ENCODE measurements around the gene ZNRF3.

ZNRF3 gene

DNA sequence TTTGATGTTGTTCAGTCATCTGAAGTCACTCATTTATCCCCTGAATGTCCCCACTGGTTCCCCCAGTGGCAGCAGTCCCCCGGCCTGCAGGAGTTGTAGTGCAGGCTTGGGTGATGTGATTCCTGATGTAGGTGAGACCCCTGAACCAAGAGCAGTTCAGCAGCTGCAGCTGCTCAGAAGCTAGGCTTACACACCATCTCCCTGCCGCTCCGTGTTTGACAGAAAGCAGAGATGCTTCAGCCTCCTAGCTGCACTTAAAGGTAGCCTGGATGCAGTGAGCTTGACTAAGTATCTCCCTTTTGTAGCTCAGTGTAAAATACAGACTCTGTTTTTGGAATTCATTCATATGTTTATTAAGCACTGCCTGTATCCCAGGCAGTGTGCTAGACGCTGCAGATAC lies 130.9 kb downstream of the ZNRF3 start:
- no peaks in the 10 kb centered on the region for H3K27me3 ChIP-seq (ENCODE audit: control insufficient read depth in 1 of 2, insufficient read depth in 2 of 2, low read length in 2 of 2)
- no peak overlapping the region for H3K27ac ChIP-seq (ENCODE audit: low read depth, low read length)
- no peak overlapping the region for H3K9ac ChIP-seq (ENCODE audit: low read depth in 1 of 2, low read length in 2 of 2)
- peaks cover 37% of the 10 kb centered on the region in 2 donors for H3K4me1 ChIP-seq (ENCODE audit: control insufficient read depth in 1 of 2, insufficient read depth in 2 of 2, low read length in 2 of 2)
- H3K36me3 ChIP-seq (ENCODE audit: control insufficient read depth in 1 of 2, insufficient read depth in 2 of 2, low read length in 2 of 2): no peaks in the 10 kb centered on the region
- peaks cover 0 to 2% of the 10 kb centered on the region in 2 donors for H3K9me3 ChIP-seq (ENCODE audit: control insufficient read depth in 1 of 2, low read length in 2 of 2)
- H3K4me3 ChIP-seq (ENCODE audit: low read depth in 1 of 2, low read length in 2 of 2): no peak overlapping the region

DNA sequence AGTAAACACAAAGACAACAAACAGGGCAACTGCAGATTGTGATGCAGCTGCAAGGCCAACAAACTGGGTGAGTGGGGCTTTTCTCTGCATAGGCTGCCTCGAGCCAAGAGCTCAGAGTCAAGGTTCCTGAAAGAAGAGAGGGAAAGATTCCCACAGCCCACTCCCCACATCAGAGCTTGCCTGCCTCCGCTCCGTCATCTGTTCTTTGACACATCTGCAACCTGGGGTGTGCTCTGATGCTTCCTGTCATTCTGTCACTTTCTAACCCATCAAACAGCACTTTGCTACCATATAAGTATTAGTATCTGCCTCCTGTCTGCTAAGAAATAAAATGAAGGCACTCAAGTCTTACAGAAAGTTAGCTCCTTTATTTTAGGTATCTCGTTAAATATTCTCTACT lies 131.4 kb downstream of the ZNRF3 start:
- H3K27ac ChIP-seq (ENCODE audit: low read depth, low read length): no peak overlapping the region
- H3K9ac ChIP-seq (ENCODE audit: low read depth in 1 of 2, low read length in 2 of 2): no peak overlapping the region
- no peaks in the 10 kb centered on the region for H3K27me3 ChIP-seq (ENCODE audit: control insufficient read depth in 1 of 2, insufficient read depth in 2 of 2, low read length in 2 of 2)

DNA sequence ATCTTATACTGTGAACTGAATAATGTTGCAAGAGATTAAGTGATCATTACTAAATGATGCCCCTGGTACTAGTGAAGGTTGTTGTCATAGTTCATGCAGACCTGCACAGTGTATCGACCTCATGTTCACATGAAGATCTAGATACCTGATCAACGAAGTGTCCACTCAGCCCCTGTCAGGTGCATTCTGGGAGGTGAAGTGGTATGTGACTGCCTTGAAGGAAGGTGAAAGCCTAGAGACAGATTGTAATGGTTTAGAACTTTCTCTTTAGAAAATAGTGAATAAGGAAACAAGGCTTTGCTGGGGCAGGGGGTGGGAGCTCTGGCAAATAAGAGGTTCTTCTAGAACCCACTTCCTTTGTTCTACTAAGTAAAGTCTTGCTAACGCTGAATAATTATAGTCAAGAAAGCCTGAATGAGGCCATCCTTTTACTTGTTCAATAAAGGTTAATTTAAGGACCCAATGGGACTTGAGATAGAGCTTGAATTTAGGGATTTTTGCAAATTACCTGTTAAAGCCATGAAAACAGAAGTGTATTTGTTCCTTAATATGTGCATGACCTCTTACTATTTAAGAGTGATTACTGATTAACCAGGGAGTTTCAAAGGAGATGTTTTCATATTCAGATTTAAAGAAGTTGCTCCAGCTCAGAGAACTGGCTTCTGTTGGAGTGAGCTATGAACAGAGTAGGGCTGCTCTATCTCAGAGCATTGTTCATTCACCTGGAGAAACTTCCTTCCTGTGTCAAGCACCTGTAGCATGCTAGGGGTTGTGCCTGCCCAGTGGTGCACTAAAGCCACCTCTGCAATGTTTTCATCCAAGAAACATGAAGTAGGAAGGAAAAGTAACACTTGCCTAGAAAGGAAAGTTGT lies 132.9 kb downstream of the ZNRF3 start:
- Histone ChIP-seq H3K36me3 (ENCODE audit: control insufficient read depth in 1 of 2, insufficient read depth in 2 of 2, low read length in 2 of 2) (no peaks in the 10 kb centered on the region), H3K4me3 (ENCODE audit: low read depth in 1 of 2, low read length in 2 of 2) (no peak overlapping the region), H3K27ac (ENCODE audit: low read depth, low read length) (no peak overlapping the region), H3K27me3 (ENCODE audit: control insufficient read depth in 1 of 2, insufficient read depth in 2 of 2, low read length in 2 of 2) (no peaks in the 10 kb centered on the region), H3K4me1 (ENCODE audit: control insufficient read depth in 1 of 2, insufficient read depth in 2 of 2, low read length in 2 of 2) (peaks cover 32% of the 10 kb centered on the region in 2 donors), H3K9ac (ENCODE audit: low read depth in 1 of 2, low read length in 2 of 2) (no peak overlapping the region), H3K9me3 (ENCODE audit: control insufficient read depth in 1 of 2, low read length in 2 of 2) (peaks cover 0 to 2% of the 10 kb centered on the region in 2 donors)

More for the DNA sequence above, 131.4 kb downstream of the ZNRF3 start:
- H3K4me1 ChIP-seq (ENCODE audit: control insufficient read depth in 1 of 2, insufficient read depth in 2 of 2, low read length in 2 of 2): peaks cover 37% of the 10 kb centered on the region in 2 donors
- no peaks in the 10 kb centered on the region for H3K36me3 ChIP-seq (ENCODE audit: control insufficient read depth in 1 of 2, insufficient read depth in 2 of 2, low read length in 2 of 2)
- H3K4me3 ChIP-seq (ENCODE audit: low read depth in 1 of 2, low read length in 2 of 2): no peak overlapping the region
- H3K9me3 ChIP-seq (ENCODE audit: control insufficient read depth in 1 of 2, low read length in 2 of 2): peaks cover 0 to 2% of the 10 kb centered on the region in 2 donors

DNA sequence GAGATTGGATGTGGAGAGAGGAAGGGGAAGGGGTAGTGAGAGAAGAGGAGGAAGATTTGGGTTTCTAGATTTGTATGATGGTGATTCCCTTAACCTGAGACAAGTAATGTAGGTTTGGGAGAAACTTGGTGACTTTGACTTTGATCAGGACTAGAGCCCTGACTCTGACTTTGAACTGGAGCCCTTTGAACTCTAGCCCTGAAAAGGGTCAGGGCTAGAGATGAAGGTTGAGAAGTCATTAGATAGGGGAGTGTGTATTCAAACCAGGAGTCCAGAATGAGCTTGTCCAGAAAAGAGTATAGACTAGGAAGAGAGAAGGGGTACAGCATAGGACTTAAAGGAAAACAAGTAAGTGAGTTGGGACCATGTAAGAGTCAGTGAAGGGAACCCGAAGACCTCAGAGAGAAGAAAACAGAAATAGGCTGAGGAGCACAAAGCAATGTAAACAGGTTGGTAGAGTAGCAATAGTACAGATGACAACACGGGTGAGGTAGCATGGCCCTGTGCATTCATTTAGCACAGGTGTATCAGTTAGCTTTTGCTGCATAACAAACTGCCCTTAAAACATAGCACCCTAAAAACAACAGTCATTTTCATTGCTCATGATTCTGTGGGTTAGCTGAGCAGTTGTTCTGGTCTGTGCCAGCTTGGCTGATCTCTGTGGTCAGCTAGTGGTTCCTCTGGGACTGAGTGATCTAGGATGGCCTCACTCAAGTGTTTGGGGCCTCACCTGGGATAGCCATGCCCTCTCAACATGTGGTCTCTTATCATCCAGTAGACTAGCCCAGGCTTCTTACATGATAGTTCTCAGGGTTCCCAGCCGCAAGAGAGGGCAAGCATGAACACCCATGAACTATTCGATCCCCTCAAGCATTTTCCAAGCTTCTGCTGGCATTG lies 135.2 kb downstream of the ZNRF3 start:
- no peaks in the 10 kb centered on the region for H3K27me3 ChIP-seq (ENCODE audit: control insufficient read depth in 1 of 2, insufficient read depth in 2 of 2, low read length in 2 of 2)
- no peaks in the 10 kb centered on the region for H3K36me3 ChIP-seq (ENCODE audit: control insufficient read depth in 1 of 2, insufficient read depth in 2 of 2, low read length in 2 of 2)
- no peak overlapping the region for H3K9ac ChIP-seq (ENCODE audit: low read depth in 1 of 2, low read length in 2 of 2)
- H3K27ac ChIP-seq (ENCODE audit: low read depth, low read length): no peak overlapping the region
- H3K9me3 ChIP-seq (ENCODE audit: control insufficient read depth in 1 of 2, low read length in 2 of 2): peaks cover 0 to 2% of the 10 kb centered on the region in 2 donors
- H3K4me3 ChIP-seq (ENCODE audit: low read depth in 1 of 2, low read length in 2 of 2): no peak overlapping the region
- peaks cover 28 to 32% of the 10 kb centered on the region in 2 donors for H3K4me1 ChIP-seq (ENCODE audit: control insufficient read depth in 1 of 2, insufficient read depth in 2 of 2, low read length in 2 of 2)

DNA sequence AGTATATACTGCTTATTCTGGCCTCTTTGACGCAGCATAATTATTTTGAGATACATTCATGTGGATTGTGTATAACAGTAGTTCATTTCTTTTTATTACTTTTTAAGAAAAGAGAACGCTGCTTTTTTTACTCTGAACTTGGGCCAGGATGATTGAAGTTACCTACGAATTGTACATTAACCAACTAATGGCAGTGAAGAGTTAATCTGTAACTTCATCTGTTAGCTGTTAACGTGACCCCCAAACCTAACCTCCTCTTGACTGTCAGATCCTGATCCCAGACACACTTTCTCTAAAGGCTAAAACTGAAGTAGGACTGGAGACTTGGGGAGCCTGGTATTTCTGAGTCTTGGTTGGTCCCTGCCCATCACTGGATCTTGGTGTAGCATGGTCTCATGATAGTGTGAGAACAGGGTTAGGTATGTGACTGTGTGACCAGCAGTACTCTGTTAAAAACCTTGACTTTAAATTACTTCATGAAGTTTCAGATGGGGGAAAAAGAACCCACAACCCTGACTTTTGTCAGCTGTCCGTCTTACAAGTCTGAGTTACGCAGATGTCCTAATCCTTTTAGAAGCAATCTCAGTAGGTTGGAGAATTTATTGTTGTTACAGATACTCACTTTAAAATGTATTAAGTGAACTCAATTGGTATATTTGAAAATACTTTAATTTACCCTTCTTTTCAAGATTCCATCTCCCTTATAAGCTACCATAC lies 138.9 kb downstream of the ZNRF3 start:
- H3K27me3 ChIP-seq (ENCODE audit: control insufficient read depth in 1 of 2, insufficient read depth in 2 of 2, low read length in 2 of 2): no peaks in the 10 kb centered on the region
- no peak overlapping the region for H3K27ac ChIP-seq (ENCODE audit: low read depth, low read length)
- no peaks in the 10 kb centered on the region for H3K36me3 ChIP-seq (ENCODE audit: control insufficient read depth in 1 of 2, insufficient read depth in 2 of 2, low read length in 2 of 2)
- peak overlapping the region in 1 of 2 donors; percentile 4 for H3K4me3 ChIP-seq (ENCODE audit: low read depth in 1 of 2, low read length in 2 of 2)
- no peak overlapping the region for H3K9ac ChIP-seq (ENCODE audit: low read depth in 1 of 2, low read length in 2 of 2)
- H3K4me1 ChIP-seq (ENCODE audit: control insufficient read depth in 1 of 2, insufficient read depth in 2 of 2, low read length in 2 of 2): peaks cover 24 to 28% of the 10 kb centered on the region in 2 donors
- H3K9me3 ChIP-seq (ENCODE audit: control insufficient read depth in 1 of 2, low read length in 2 of 2): peaks cover 0 to 2% of the 10 kb centered on the region in 2 donors

DNA sequence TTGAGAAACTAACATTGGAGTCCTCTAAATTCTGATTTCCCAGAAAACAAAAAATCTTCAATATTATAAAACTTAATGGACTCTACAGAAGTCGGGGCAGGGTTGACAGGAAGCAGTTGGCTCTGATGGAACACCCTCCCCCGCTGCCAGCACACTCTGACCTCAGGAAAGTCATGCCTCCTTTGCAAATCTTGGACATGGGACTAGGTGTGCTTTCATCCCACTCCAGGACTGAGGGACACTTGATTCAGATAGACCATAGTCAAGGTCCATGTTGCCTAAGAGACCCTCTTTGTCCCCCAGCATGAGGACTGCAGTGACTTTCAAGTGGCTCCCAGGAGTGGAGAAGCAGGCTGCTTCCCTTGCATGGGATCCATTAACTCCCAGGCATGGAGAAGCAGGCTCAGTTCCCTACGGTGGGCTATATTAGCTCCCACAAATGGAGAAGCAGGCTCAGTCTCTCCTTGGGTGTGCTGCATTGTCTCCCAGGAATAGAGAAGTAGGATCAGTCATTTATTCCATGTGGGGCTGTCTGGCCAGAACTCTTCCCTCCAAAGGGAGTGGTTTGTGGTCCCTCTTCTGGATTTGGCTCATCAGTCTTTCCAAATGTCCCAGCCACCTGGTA lies 139.9 kb downstream of the ZNRF3 start:
- H3K4me3 ChIP-seq (ENCODE audit: low read depth in 1 of 2, low read length in 2 of 2): no peak overlapping the region
- H3K36me3 ChIP-seq (ENCODE audit: control insufficient read depth in 1 of 2, insufficient read depth in 2 of 2, low read length in 2 of 2): no peaks in the 10 kb centered on the region
- H3K27ac ChIP-seq (ENCODE audit: low read depth, low read length): no peak overlapping the region
- no peaks in the 10 kb centered on the region for H3K27me3 ChIP-seq (ENCODE audit: control insufficient read depth in 1 of 2, insufficient read depth in 2 of 2, low read length in 2 of 2)
- no peak overlapping the region for H3K9ac ChIP-seq (ENCODE audit: low read depth in 1 of 2, low read length in 2 of 2)
- peaks cover 0 to 2% of the 10 kb centered on the region in 2 donors for H3K9me3 ChIP-seq (ENCODE audit: control insufficient read depth in 1 of 2, low read length in 2 of 2)
- peaks cover 24 to 27% of the 10 kb centered on the region in 2 donors for H3K4me1 ChIP-seq (ENCODE audit: control insufficient read depth in 1 of 2, insufficient read depth in 2 of 2, low read length in 2 of 2)

DNA sequence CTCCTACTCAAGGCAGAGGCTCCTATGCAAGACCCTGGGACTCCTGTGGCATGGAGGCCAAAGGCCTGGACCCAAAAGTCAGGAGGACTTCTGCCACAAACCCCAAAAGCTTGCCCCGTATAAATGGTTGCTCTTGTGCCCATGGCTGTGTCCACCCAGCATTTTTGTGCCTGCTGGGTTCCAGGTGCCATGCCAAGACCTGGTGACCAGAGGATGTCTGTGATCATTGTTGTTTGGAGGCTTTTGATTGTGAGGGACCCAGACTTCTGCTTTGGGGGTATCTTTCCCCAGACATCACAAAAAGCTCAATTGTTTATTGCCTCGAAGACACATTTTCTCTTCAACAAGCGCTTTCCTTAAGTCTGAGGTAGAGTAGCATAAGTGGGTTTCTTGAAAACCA lies 143.2 kb downstream of the ZNRF3 start:
- Histone ChIP-seq H3K4me3 (ENCODE audit: low read depth in 1 of 2, low read length in 2 of 2) (no peak overlapping the region), H3K36me3 (ENCODE audit: control insufficient read depth in 1 of 2, insufficient read depth in 2 of 2, low read length in 2 of 2) (no peaks in the 10 kb centered on the region), H3K4me1 (ENCODE audit: control insufficient read depth in 1 of 2, insufficient read depth in 2 of 2, low read length in 2 of 2) (peaks cover 48 to 51% of the 10 kb centered on the region in 2 donors), H3K9ac (ENCODE audit: low read depth in 1 of 2, low read length in 2 of 2) (no peak overlapping the region), H3K27me3 (ENCODE audit: control insufficient read depth in 1 of 2, insufficient read depth in 2 of 2, low read length in 2 of 2) (no peaks in the 10 kb centered on the region), H3K9me3 (ENCODE audit: control insufficient read depth in 1 of 2, low read length in 2 of 2) (no peaks in the 10 kb centered on the region), H3K27ac (ENCODE audit: low read depth, low read length) (no peak overlapping the region)

DNA sequence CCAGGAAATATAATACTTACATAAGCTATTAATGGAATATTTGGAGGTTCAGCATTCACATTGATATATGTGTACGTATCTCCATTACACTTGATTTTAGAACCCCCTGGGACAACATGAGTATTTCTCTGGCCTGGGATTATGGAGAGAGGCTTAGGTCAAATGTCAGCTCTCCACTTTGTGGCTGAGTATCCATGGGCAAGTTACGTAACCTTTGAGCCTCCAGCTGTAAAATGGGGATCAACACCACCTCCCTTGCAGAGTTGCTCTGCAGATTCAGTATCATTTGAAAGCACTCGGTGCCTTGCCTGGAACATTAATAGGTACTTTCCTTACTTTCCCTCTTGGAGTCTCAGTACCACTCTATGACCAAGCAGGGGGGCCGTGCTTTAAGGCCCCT lies 145.1 kb downstream of the ZNRF3 start:
- H3K9me3 ChIP-seq (ENCODE audit: control insufficient read depth in 1 of 2, low read length in 2 of 2): no peaks in the 10 kb centered on the region
- peaks cover 42% of the 10 kb centered on the region in 2 donors for H3K4me1 ChIP-seq (ENCODE audit: control insufficient read depth in 1 of 2, insufficient read depth in 2 of 2, low read length in 2 of 2)
- H3K4me3 ChIP-seq (ENCODE audit: low read depth in 1 of 2, low read length in 2 of 2): no peak overlapping the region
- H3K9ac ChIP-seq (ENCODE audit: low read depth in 1 of 2, low read length in 2 of 2): no peak overlapping the region
- H3K27me3 ChIP-seq (ENCODE audit: control insufficient read depth in 1 of 2, insufficient read depth in 2 of 2, low read length in 2 of 2): no peaks in the 10 kb centered on the region
- H3K27ac ChIP-seq (ENCODE audit: low read depth, low read length): no peak overlapping the region
- H3K36me3 ChIP-seq (ENCODE audit: control insufficient read depth in 1 of 2, insufficient read depth in 2 of 2, low read length in 2 of 2): no peaks in the 10 kb centered on the region

DNA sequence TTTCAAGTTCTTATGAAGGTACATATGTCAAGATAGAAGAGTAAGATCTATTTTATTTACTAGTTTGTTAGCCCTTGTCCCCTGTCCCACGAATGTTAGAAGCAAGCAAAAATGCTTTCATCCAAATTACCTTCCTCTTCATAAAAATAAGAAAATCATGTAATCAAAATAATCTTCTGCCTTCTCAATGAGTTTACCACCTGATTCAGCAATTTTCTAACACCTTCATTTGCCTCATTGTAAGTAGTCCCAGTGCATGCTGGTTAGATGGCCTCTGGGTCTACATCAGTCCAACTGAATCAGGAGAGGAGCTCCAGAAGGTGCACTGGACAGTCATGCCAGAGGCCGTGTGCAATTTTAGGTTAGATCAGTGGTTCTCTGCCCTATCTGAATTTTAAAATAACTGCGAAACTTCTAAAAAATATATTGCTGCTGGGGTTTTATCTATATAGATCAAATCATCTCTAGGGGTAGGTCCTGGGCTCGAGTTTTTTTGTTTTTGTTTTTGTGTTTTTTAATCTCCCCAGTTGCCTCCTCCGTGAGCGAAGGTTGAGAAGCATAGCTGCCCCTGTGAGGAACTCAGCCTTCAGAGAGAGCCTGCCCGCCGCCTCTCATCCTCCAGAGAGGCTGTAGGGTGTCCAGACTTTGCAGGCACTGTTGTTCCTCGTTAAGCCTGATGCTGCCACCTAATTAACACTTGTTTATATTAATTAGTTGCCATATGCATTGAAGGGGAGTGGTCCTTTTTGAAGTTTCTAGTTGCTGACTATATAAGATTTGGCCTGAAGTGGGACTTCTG lies 146.0 kb downstream of the ZNRF3 start:
- Histone ChIP-seq H3K4me1 (ENCODE audit: control insufficient read depth in 1 of 2, insufficient read depth in 2 of 2, low read length in 2 of 2) (peaks cover 33 to 34% of the 10 kb centered on the region in 2 donors), H3K4me3 (ENCODE audit: low read depth in 1 of 2, low read length in 2 of 2) (no peak overlapping the region), H3K27me3 (ENCODE audit: control insufficient read depth in 1 of 2, insufficient read depth in 2 of 2, low read length in 2 of 2) (no peaks in the 10 kb centered on the region), H3K27ac (ENCODE audit: low read depth, low read length) (no peak overlapping the region), H3K36me3 (ENCODE audit: control insufficient read depth in 1 of 2, insufficient read depth in 2 of 2, low read length in 2 of 2) (no peaks in the 10 kb centered on the region), H3K9ac (ENCODE audit: low read depth in 1 of 2, low read length in 2 of 2) (no peak overlapping the region), H3K9me3 (ENCODE audit: control insufficient read depth in 1 of 2, low read length in 2 of 2) (no peaks in the 10 kb centered on the region)

Data from duodenal mucosa (tissue), 2 donors.